AG09309 (cell line): ENCODE measurements around the gene TYSND1.

Experiments
- DNase-seq: peaks from one replicate; pipeline ENCODE4 v3.0.0-alpha.2; 2010; ENCODE audit warnings: low read depth
- H3K4me3 ChIP-seq: 2 replicates; pipeline ENCODE4 v1.5.1; 2011; ENCODE audit warnings: mild to moderate bottlenecking, low read depth, low read length, moderate library complexity; ENCODE audit not compliant: control insufficient read depth
- CTCF ChIP-seq: IDR thresholded peaks from 2 replicates; pipeline ENCODE4 v1.5.1; 2011; ENCODE audit warnings: mild to moderate bottlenecking, low read depth, low read length, inconsistent platforms; ENCODE audit not compliant: insufficient read depth, control insufficient read depth; ENCODE audit errors: missing control alignments

Gene TYSND1

GRCh38 chr10:70137135-70137534 lies 9.4 kb downstream of the TYSND1 start:
- DNase-seq = no peak
- no peak overlapping the region for H3K4me3 ChIP-seq
- no peak for TF ChIP-seq CTCF

- DNase-seq = no peak
- H3K4me3 ChIP-seq = no peak overlapping the region
- no peak for TF ChIP-seq CTCF
Measured at GRCh38 chr10:70135684-70136083, 10.8 kb downstream of the TYSND1 start.

GRCh38 chr10:70135046-70135445 lies 11.5 kb downstream of the TYSND1 start:
- no peak for TF ChIP-seq CTCF
- DNase-seq = no peak
- no peak overlapping the region for H3K4me3 ChIP-seq

- no peak for TF ChIP-seq CTCF
- peak within 1 kb of the TSS; percentile 63 for H3K4me3 ChIP-seq
- peak; percentile 14 for DNase-seq
Measured at GRCh38 chr10:70132098-70133029, 14.1 kb downstream of the TYSND1 start, which contains the start of gene AIFM2. Gene AIFM2, minus strand, starts transcription at chr10:70132825. Its CDS starts 8,741 bp downstream, at chr10:70124084.

- H3K4me3 ChIP-seq = peak overlapping the region; percentile 63; the same call in 1 of the 2 replicates
- no peak for DNase-seq
- no peak for TF ChIP-seq CTCF
Measured at GRCh38 chr10:70131560-70131937, 15.0 kb downstream of the TYSND1 start.

GRCh38 chr10:70130878-70131559 lies 15.5 kb downstream of the TYSND1 start:
- DNase-seq = peak; percentile 58
- no peak for TF ChIP-seq CTCF
- H3K4me3 ChIP-seq = no peak overlapping the region
